ENCODE data around the gene LCN12.

Gene LCN12

DNA sequence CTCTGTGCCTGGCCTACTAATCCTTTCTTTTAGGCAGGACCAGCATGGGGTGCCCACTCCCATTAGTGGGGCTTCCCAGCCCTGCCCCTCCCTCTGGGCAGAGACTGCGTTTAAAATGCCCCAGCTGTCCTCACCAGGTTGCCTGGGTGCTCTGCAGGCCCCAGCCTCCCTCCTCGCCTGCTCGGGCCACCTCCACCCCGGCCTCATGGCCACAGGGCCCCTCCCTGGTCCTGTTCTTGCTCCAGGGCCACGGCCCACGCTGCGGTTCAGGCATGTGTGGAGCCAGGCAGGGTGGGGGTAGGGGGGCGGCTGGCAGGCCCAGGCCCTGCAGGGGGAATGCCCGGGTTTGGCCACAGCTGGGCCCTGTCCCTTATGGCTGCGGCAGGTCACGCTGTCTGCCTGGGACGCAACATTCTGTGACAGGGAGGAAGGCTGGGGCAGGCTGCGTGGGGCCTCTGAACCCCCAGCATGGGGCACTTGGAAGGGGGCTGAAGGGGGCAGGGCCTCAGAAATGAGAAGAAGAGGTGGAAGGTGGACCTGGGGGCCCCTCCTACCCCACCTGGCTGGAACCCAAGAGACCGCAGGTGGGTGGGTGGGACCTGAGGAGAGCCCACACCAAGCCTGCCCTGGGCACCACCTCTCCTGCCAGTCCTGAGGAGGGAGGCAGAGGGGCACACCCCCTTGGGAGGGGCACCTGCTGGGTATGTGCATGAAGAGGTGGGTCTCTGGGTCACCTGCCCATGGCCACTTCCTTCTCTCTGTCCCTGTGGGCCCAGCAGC is at the start of gene LCN12:
LCN12 (plus strand) TSS at position 733 of the 780 bp plus-strand sequence. CDS start 55 bp downstream, outside the sequence.
- no peak for DNase-seq

DNA sequence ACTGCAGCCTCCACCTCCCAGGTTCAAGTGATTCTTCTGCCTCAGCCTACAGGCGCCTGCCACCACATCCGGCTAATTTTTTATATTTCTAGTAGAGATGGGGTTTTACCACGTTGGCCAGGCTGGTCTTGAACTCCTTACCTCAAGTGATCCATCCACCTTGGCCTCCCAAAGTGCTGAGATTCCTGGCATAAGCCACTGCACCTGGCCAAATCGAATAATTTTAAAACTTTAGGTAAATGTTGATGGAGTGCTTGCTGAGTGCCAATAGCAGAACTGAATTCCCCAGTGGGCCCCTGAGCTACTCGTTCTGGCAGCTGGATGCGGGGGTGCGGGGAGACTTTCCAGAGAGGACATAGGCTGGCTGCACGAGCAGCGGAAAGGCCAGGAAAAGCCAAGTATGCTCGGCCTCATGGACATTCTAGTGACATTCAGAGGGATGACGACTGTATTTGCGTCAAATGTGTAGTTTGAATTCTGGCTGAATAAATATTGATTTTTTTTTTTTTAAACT is 49.0 kb upstream of the LCN12 start:
- no peak for DNase-seq

DNA sequence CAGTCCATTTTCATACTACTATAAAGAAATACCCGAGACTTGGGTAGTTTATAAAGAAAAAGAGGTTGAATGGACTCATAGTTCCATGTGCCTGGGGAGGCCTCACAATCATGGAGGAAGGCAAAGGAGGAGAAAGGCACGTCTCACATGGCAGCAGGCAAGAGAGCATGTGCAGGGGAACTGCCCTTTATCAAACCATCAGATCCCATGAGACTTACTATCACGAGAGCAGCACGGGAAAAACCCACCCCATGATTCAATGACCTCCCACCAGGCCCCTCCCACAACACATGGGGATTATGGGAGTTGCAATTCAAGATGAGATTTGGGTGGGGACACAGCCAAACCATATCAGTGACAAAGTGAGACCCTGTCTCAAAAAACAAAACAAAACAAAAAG is 45.8 kb upstream of the LCN12 start:
- no peak for DNase-seq

GRCh38 chr9:136907011-136907914 is 44.8 kb upstream of the LCN12 start:
- DNase-seq = no peak

DNA sequence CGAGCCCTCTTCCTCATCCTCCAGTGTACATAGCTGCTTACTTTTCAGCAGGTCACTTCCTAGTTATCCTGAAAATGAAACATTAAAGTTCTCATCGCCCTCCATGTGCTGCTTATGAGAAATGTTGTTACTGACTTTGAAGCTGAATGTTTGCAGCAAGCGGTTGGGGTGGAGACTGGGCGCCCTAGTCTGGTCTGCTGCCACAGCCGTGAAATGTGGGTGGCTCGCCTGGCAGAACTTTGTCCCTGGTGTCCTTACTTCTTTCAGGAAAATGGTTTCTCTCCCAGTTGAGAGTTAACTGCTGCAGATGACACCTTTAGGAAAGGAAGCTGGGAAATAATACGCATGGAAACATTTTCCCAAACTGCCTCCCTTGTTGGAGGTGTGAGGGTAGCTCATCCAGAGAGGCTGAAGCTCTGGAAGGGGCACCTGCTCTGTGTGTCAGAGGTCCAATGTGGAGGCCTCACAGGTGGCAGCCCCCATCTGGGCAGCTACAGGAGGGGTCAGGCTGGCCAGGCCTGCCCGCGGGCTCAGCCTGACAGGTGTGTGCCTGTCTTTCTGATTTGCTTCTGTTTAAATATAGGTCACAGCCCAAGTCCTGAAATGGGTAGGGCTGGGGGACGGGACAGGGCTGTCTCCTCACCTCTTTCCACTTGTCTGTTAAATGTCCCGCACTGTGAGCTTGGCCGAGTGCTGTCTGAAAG is 41.7 kb upstream of the LCN12 start:
- DNase-seq = no peak

GRCh38 chr9:136910901-136911245 is 41.2 kb upstream of the LCN12 start:
- DNase-seq = no peak

GRCh38 chr9:136913701-136914438 is 38.2 kb upstream of the LCN12 start:
- no peak for DNase-seq

DNA sequence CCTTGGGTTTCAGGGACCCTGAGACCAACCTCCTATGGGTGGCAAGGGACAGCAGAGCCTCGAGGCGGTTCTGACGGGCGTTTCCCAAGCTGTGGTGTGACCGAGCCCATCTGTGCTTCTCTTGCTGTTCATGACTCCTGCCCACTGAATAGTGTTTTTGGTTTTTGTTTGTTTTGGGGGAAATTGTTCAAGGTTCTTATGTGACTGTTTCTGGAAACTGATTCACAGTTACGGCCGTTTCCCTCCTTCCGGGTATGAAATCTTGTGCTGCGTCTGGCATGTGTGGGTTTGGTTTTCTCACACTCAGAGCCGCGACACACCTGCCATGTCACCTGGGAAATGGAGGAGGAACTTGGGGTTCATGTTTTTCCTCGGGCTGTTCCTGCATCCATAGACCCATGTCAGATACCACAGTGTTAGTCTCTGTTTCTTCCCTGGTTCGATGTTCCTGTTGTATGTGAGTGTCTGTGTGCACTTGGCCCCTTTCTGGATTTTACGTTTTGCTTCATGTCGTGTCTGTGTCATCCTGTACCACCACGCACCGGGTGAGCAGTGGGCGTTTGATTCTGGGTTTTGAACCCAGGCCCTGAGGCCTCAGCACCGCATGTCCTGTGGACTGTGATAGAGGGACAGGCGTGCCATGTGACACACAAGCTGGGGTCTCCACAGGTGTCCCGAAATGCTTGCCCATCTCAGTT is 36.3 kb upstream of the LCN12 start:
- DNase-seq = no peak

DNA sequence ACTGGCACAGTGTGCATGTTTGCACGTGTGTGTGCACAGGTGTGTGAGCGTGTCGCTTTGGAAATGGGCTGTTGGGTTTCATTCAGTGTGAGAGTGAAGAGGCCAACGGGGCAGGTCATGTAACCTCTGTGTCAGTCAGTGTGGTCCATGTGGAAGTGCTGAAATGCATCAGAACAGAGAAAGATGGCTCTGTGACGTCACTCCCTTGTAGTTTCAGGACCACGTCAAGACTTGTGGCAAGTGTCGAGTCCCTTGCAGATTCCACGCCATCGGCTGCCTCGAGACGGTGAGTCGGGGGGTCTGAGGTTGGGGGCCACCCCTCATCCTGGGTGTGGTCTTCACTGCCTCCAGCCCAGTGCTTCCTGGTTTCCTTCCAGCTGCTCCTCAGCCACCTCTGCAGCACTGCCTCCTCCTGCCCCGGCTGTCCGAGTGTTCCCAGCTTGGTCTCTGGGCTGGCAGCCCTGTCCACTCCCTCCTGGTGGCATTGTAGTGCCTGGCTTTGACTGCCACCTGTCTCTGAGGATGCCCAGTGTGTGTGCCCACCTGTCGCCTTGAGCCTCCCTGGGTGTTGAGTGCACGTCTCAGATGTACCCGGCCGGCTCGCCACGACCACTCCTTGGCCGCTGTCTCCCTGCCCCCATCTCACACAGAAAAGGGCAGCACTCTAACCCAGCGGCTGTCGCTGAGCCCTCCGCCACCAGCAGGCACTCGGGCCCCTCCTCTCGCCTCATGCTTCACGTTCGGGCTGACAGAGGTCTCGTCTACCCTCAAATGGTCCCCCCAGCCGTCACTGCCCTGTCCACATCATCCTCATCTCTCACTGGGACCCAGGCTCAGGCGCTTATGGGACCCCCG is 35.5 kb upstream of the LCN12 start:
- no peak for DNase-seq

DNA sequence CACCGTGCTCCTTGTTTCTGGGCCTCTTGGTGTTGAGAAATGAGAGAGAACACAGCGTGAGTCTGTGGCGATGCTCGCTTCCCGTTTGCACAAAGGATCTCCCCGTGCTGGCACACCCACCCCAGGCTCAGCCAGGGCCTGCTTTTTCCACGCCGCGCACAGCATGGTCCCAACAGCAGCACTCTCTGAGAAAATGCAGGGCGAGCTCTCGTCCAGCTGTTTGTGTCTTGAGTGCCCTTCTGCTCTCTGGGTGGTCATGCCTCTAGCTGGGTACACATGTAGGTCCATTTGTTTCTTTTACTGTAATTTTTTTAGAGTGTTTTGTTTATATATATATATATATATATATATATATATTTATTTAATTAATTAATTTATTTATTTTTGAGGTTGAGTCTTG is 34.2 kb upstream of the LCN12 start:
- no peak for DNase-seq

- DNase-seq = no peak
Observed at GRCh38 chr9:136920069-136920468, 32.0 kb upstream of the LCN12 start.

- DNase-seq = no peak
Observed at GRCh38 chr9:136920734-136921231, 31.3 kb upstream of the LCN12 start.

- DNase-seq = no peak
Observed at GRCh38 chr9:136921307-136921706, 30.8 kb upstream of the LCN12 start.

GRCh38 chr9:136921718-136922117 is 30.4 kb upstream of the LCN12 start:
- no peak for DNase-seq

DNA sequence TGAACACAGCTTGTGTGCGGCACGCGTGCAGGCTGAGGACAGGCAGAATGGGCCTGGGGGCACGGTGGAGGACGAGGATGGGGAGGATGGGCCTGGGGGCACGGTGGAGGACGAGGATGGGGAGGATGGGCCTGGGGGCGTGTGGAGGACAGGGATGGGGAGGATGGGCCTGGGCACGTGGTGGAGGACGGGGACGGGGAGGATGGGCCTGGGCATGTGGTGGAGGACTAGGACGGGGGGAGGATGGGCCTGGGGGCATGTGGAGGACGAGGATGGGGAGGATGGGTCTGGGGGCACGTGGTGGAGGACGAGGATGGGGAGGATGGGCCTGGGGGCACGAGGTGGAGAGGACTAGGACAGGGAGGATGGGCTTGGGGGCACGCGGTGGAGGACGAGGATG is 29.5 kb upstream of the LCN12 start:
- no peak for DNase-seq

DNA sequence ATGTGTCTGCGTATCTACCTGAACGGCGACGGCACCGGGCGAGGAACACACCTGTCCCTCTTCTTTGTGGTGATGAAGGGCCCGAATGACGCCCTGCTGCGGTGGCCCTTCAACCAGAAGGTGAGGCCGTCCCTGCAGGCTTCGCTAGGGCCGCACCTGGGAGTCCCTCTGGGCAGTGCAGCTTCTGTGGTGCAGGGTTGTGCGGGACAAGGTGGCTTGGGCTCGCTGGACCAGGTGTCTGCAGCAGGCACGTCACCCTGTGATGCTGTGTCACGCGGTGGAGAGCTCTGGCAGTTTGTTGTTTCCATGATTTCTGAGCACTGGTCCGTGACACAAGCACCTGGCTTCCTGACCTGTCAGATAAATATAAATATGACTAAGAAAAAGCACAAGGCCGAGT is 28.2 kb upstream of the LCN12 start:
- no peak for DNase-seq

GRCh38 chr9:136925414-136926153 is 26.5 kb upstream of the LCN12 start:
- no peak for DNase-seq

DNA sequence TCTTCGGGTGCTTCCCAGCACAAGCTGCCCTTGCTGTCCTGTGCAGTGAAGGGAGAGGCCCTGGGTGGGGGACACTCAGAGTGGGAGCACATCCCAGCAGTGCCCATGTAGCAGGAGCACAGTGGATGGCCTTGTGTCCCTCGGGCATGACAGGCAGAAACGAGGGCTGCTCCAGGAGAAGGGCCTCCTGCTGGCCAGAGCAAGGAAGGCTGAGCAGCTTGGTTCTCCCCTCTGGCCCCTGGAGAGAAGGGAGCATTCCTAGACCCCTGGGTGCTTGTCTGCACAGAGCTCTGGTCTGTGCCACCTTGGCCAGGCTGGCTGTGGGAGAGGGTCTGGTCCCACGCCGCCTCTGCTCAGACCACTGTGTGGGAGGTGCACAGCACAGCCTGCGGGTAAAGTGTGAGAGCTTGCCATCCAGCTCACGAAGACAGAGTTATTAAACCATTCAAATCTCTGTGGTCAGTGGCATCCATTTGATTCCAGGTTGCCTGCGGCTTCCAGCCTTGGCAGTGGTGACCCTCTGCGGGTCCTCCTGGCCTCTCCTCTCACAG is 25.8 kb upstream of the LCN12 start:
- DNase-seq = no peak

- no peak for DNase-seq
Observed at GRCh38 chr9:136926749-136927148, 25.3 kb upstream of the LCN12 start.

All from NCI-H524 (cell line).